HL-60 (cell line): Measurements from ENCODE around the gene CLEC3A.
A peak's percentile ranks its signal among the peaks of the same experiment; 100 is the strongest.

Source experiments
- DNase-seq, 2 experiments: peaks; one replicate each; pipeline ENCODE4 v3.0.0-alpha.2; 2010 to 2020; ENCODE audit warnings: low read depth in 1 of 2, low spot score in 1 of 2
- H3K27ac ChIP-seq: fragments of 250-450 bp; sonication (Bioruptor Pico); replicated peaks from 2 replicates; pipeline ENCODE4 v1.5.1; 2020; ENCODE audit warnings: mild to moderate bottlenecking, moderate library complexity
- H3K27me3 ChIP-seq: fragments of 250-450 bp; sonication (Bioruptor Pico); 2 replicates; pipeline ENCODE4 v1.5.1; 2021; ENCODE audit warnings: mild to moderate bottlenecking, moderate library complexity; ENCODE audit not compliant: insufficient read depth, poor library complexity, severe bottlenecking
- H3K4me3 ChIP-seq: replicated peaks from 2 replicates; pipeline ENCODE4 v1.5.1; 2011; ENCODE audit warnings: mild to moderate bottlenecking, control low read depth, low read length; ENCODE audit not compliant: insufficient read depth
- GABPA ChIP-seq: IDR thresholded peaks from 2 replicates; pipeline ENCODE4 v1.6.1; 2012; ENCODE audit warnings: low read depth
- POLR2AphosphoS5 ChIP-seq: IDR thresholded peaks from 2 replicates; pipeline ENCODE4 v1.6.1; 2012; ENCODE audit warnings: low read depth
- REST ChIP-seq: IDR thresholded peaks from 2 replicates; pipeline ENCODE4 v1.6.1; 2012; ENCODE audit warnings: low read depth; ENCODE audit not compliant: insufficient replicate concordance
- SPI1 ChIP-seq: IDR thresholded peaks from 2 replicates; pipeline ENCODE4 v1.6.1; 2012; ENCODE audit warnings: low read depth, mild to moderate bottlenecking, borderline replicate concordance
- long read RNA-seq: library from polyadenylated mRNA; unstranded; transcript quantifications from one replicate; pipeline ENCODE4 v2.0.0, GENCODE V29; 2020
- TF ChIP-seq, protein P1 (sequence below): IDR thresholded peaks from one replicate; pipeline ENCODE4 v1.5.1; 2011; ENCODE audit warnings: low read length, control low read depth, inconsistent platforms; ENCODE audit not compliant: insufficient read depth

CLEC3A gene, protein sequence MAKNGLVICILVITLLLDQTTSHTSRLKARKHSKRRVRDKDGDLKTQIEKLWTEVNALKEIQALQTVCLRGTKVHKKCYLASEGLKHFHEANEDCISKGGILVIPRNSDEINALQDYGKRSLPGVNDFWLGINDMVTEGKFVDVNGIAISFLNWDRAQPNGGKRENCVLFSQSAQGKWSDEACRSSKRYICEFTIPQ
- long read RNA-seq = 0 reads

- no peak for DNase-seq
- Histone ChIP-seq H3K27ac (no peak within 1 kb of the TSS), H3K27me3 (no peaks in the 10 kb centered on the region), H3K4me3 (no peak within 1 kb of the TSS)
- TF ChIP-seq SPI1 = no peak
- no peak for TF ChIP-seq POLR2AphosphoS5
- TF ChIP-seq, protein P1, sequence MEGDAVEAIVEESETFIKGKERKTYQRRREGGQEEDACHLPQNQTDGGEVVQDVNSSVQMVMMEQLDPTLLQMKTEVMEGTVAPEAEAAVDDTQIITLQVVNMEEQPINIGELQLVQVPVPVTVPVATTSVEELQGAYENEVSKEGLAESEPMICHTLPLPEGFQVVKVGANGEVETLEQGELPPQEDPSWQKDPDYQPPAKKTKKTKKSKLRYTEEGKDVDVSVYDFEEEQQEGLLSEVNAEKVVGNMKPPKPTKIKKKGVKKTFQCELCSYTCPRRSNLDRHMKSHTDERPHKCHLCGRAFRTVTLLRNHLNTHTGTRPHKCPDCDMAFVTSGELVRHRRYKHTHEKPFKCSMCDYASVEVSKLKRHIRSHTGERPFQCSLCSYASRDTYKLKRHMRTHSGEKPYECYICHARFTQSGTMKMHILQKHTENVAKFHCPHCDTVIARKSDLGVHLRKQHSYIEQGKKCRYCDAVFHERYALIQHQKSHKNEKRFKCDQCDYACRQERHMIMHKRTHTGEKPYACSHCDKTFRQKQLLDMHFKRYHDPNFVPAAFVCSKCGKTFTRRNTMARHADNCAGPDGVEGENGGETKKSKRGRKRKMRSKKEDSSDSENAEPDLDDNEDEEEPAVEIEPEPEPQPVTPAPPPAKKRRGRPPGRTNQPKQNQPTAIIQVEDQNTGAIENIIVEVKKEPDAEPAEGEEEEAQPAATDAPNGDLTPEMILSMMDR = no peak
- no peak for TF ChIP-seq REST
- no peak for TF ChIP-seq GABPA
Observed at GRCh38 chr16:78022347-78023060, at the start of gene CLEC3A. TSS of gene CLEC3A (plus strand) at chr16:78022548. CDS start at chr16:78022627, 79 bp downstream.

DNA sequence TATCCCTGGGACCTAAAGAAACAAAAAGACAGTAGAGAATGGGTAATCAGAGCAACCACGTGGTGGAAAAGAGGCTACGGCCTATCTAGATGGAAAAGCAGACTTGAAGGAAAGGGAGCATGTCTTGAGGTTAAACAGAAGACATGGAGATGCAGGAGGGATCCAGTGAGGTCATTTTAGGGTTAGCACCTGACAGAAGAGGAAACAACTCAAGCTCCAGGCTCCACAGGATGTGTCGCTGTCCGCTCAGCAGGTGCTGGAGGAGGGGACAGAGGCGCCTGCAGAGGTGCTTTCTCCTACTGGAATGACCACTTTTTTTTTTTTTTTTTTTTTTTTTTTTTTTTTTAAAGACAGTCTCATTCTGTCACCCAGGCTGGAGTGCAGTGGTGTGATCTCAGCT is 47.5 kb upstream of the CLEC3A start:
- Histone ChIP-seq H3K27ac (no peak overlapping the region), H3K27me3 (no peaks in the 10 kb centered on the region), H3K4me3 (no peak overlapping the region)
- DNase-seq = no peak
- TF ChIP-seq REST (peak; percentile 92), GABPA (no peak), SPI1 (no peak), POLR2AphosphoS5 (no peak)

GRCh38 chr16:77975942-77976341 is 46.4 kb upstream of the CLEC3A start:
- TF ChIP-seq REST (no peak), POLR2AphosphoS5 (no peak), SPI1 (no peak)
- TF ChIP-seq, protein P1 = no peak
- DNase-seq = no peak
- Histone ChIP-seq H3K4me3 (no peak overlapping the region), H3K27me3 (no peaks in the 10 kb centered on the region), H3K27ac (no peak overlapping the region)
